CD14-positive monocyte (primary cell): ENCODE data around the gene RTP3. TPM values are rescaled to one million over a fixed set of nuclear protein-coding genes. Genes with fewer than 3 reads are reported as not detected.

Experiments
- DNase-seq, 3 donors: peaks; one replicate each; pipeline ENCODE4 v3.0.0-alpha.2; 2011 to 2022
- H2AFZ ChIP-seq: 2 replicates; pipeline ENCODE4 v1.6.0; 2012; ENCODE audit warnings: mild to moderate bottlenecking, low read depth, low read length, inconsistent platforms; ENCODE audit not compliant: insufficient read depth, poor library complexity, severe bottlenecking
- H3K27ac ChIP-seq, 2 donors: 1 replicate in 1 of 2; 2 replicates in 1 of 2; pipeline ENCODE4 v1.5.1; 2012 to 2013; ENCODE audit warnings: low read length in 2 of 2, control low read depth in 1 of 2, inconsistent platforms in 1 of 2, low read depth in 1 of 2, mild to moderate bottlenecking in 1 of 2
- H3K27me3 ChIP-seq, 2 donors: one replicate each; pipeline versions ENCODE4 v1.6.0 to v1.6.1; 2011 to 2013; ENCODE audit warnings: low read length in 2 of 2; ENCODE audit not compliant: control insufficient read depth in 2 of 2, insufficient read depth in 2 of 2
- H3K36me3 ChIP-seq, 2 donors: replicated peaks in 1 of 2; 1 replicate in 1 of 2; 2 replicates in 1 of 2; pipeline versions ENCODE4 v1.5.1 to v1.6.1; 2012 to 2013; ENCODE audit warnings: low read length in 2 of 2, control low read depth in 1 of 2, inconsistent platforms in 1 of 2, mild to moderate bottlenecking in 1 of 2; ENCODE audit not compliant: insufficient read depth in 2 of 2, control insufficient read depth in 1 of 2
- H3K4me1 ChIP-seq, 2 donors: 1 replicate in 1 of 2; 2 replicates in 1 of 2; pipeline versions ENCODE4 v1.5.1 to v1.6.1; 2012 to 2013; ENCODE audit warnings: low read length in 2 of 2, control low read depth in 1 of 2, inconsistent platforms in 1 of 2, mild to moderate bottlenecking in 1 of 2, moderate library complexity in 1 of 2; ENCODE audit not compliant: insufficient read depth in 2 of 2, control insufficient read depth in 1 of 2
- H3K4me2 ChIP-seq: replicated peaks from 2 replicates; pipeline ENCODE3; 2012; ENCODE audit warnings: low read length, moderate library complexity, mild to moderate bottlenecking; ENCODE audit not compliant: poor library complexity, severe bottlenecking; ENCODE audit errors: extremely low read depth
- H3K4me3 ChIP-seq, 3 experiments: fragments of 200-600 bp in 1 of 3; sonication (generic) in 1 of 3; replicated peaks in 1 of 3; 1 replicate in 2 of 3; 2 replicates in 1 of 3; pipeline ENCODE4 v1.5.1; 2011 to 2013; ENCODE audit warnings: low read length in 3 of 3, mild to moderate bottlenecking in 3 of 3, control low read depth in 2 of 3, low read depth in 2 of 3, inconsistent platforms in 1 of 3, moderate library complexity in 1 of 3
- H3K79me2 ChIP-seq: 2 replicates; pipeline ENCODE4 v1.6.0; 2012; ENCODE audit warnings: mild to moderate bottlenecking, control low read depth, inconsistent platforms, low read length, moderate library complexity; ENCODE audit not compliant: insufficient read depth
- H3K9ac ChIP-seq: 2 replicates; pipeline ENCODE4 v1.6.0; 2017; ENCODE audit warnings: low read length, mild to moderate bottlenecking; ENCODE audit not compliant: insufficient read depth, poor library complexity, severe bottlenecking
- H3K9me3 ChIP-seq, 2 donors: replicated peaks in 1 of 2; 1 replicate in 1 of 2; 2 replicates in 1 of 2; pipeline versions ENCODE4 v1.5.1 to v1.6.1; 2012 to 2013; ENCODE audit warnings: low read length in 2 of 2, control low read depth in 1 of 2; ENCODE audit not compliant: control insufficient read depth in 1 of 2, insufficient read depth in 1 of 2
- H4K20me1 ChIP-seq: 2 replicates; pipeline ENCODE4 v1.6.0; 2012; ENCODE audit warnings: mild to moderate bottlenecking, low read length, control low read depth, moderate library complexity; ENCODE audit not compliant: insufficient read depth
- H3K27ac Mint-ChIP-seq, 7 donors: one replicate each; pipeline ENCODE4 v1.8.0; 2020; ENCODE audit warnings: mild to moderate bottlenecking in 7 of 7, mixed read lengths in 7 of 7, moderate library complexity in 6 of 7, inconsistent platforms in 2 of 7
- H3K27me3 Mint-ChIP-seq, 3 donors: one replicate each; pipeline ENCODE4 v1.8.0; 2021 to 2022; ENCODE audit warnings: low read depth in 3 of 3, mild to moderate bottlenecking in 3 of 3, mixed read lengths in 3 of 3, moderate library complexity in 3 of 3, inconsistent platforms in 1 of 3
- H3K36me3 Mint-ChIP-seq, 2 donors: one replicate each; pipeline ENCODE4 v1.8.0; 2020; ENCODE audit warnings: mixed read lengths in 2 of 2, inconsistent platforms in 1 of 2, mild to moderate bottlenecking in 1 of 2
- H3K4me1 Mint-ChIP-seq: one replicate; pipeline ENCODE4 v1.8.0; 2020; ENCODE audit warnings: mild to moderate bottlenecking, mixed read lengths
- H3K4me3 Mint-ChIP-seq, 2 donors: one replicate each; pipeline ENCODE4 v1.8.0; 2020; ENCODE audit warnings: mild to moderate bottlenecking in 2 of 2, mixed read lengths in 2 of 2, moderate library complexity in 1 of 2
- H3K9me3 Mint-ChIP-seq, 7 donors: one replicate each; pipeline ENCODE4 v1.8.0; 2020 to 2022; ENCODE audit warnings: mixed read lengths in 7 of 7, mild to moderate bottlenecking in 6 of 7, moderate library complexity in 6 of 7, inconsistent platforms in 2 of 7
- WGBS: methylation state at CpG from one replicate; pipeline ENCODE4 v1.1.5; 2013; ENCODE audit warnings: missing lambda C conversion rate; ENCODE audit not compliant: insufficient coverage; 5-methylcytosine and 5-hydroxymethylcytosine counted together
- intact Hi-C, 2 donors: fragments of 100-400 bp; cut with micrococcal nuclease; formaldehyde crosslinking; loops; one replicate each; pipeline versions ENCODE4 v1.15.0 to v1.15.1; 2023
- polyA plus RNA-seq, 3 donors: library from polyadenylated mRNA; depleted of rRNA in 1 of 3; unstranded in 2 of 3; stranded (reverse) in 1 of 3; fragments of 300-500 nt in 2 of 3; fragments of >200 nt in 1 of 3; fragmentation: Illumina TruSeq in 2 of 3; gene quantifications; 1 replicate in 2 of 3; 2 replicates in 1 of 3; pipeline ENCODE4 v1.2.3, GENCODE V29; 2012 to 2021
- TF ChIP-seq, protein P1 (sequence below): fragments of 200-600 bp; IDR thresholded peaks from one replicate; pipeline ENCODE4 v1.8.0; 2022; ENCODE audit warnings: antibody characterized with exemption, mild to moderate bottlenecking

RTP3 gene
- polyA plus RNA-seq, 3 donors = not detected

DNA sequence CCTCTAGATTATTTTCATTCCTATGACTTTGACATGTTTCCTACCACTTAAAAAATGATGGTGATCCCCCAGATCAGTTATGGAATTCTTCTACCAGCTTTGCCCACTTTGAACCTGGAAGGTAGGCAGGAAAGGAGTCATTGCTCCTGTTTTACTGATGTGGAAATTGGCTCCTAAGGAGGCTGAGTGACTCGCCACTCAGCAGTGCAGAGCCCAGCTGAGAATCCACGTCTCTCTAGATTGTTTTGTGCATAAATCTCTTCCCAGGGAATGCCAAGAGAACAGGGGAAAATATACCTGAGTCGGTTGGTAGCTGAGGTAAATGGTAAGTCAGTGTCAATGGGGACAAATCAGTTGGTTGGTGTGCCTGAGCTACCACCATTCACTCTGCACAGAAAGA is 37.7 kb upstream of the RTP3 start:
- Mint-ChIP-seq H3K4me1 (peaks cover 30% of the 10 kb centered on the region), H3K27me3 (peaks cover 24 to 32% (median 31%) of the 10 kb centered on the region in 3 donors), H3K4me3 (no peak overlapping the region), H3K36me3 (no peaks in the 10 kb centered on the region), H3K9me3 (peaks cover 0 to 12% (median 5%) of the 10 kb centered on the region in 7 donors), H3K27ac (no peak overlapping the region)
- H3K4me1 ChIP-seq = peaks cover 21 to 22% of the 10 kb centered on the region in 2 donors
- no peak for DNase-seq
- no peak overlapping the region for H3K4me2 ChIP-seq
- H2AFZ ChIP-seq = no peak overlapping the region
- H3K36me3 ChIP-seq = no peaks in the 10 kb centered on the region
- H3K79me2 ChIP-seq = no peaks in the 10 kb centered on the region
- TF ChIP-seq, protein P1, sequence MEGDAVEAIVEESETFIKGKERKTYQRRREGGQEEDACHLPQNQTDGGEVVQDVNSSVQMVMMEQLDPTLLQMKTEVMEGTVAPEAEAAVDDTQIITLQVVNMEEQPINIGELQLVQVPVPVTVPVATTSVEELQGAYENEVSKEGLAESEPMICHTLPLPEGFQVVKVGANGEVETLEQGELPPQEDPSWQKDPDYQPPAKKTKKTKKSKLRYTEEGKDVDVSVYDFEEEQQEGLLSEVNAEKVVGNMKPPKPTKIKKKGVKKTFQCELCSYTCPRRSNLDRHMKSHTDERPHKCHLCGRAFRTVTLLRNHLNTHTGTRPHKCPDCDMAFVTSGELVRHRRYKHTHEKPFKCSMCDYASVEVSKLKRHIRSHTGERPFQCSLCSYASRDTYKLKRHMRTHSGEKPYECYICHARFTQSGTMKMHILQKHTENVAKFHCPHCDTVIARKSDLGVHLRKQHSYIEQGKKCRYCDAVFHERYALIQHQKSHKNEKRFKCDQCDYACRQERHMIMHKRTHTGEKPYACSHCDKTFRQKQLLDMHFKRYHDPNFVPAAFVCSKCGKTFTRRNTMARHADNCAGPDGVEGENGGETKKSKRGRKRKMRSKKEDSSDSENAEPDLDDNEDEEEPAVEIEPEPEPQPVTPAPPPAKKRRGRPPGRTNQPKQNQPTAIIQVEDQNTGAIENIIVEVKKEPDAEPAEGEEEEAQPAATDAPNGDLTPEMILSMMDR = no peak
- peaks cover 2 to 23% of the 10 kb centered on the region in 2 donors for H3K27me3 ChIP-seq
- no peak overlapping the region for H3K9ac ChIP-seq
- WGBS = 100% methylated on average over 2 of the region's 3 CpGs
- H3K9me3 ChIP-seq = no peaks in the 10 kb centered on the region
- H4K20me1 ChIP-seq = no peaks in the 10 kb centered on the region
- intact Hi-C loops = no loop called here
- H3K27ac ChIP-seq = no peak overlapping the region
- no peak overlapping the region for H3K4me3 ChIP-seq

DNA sequence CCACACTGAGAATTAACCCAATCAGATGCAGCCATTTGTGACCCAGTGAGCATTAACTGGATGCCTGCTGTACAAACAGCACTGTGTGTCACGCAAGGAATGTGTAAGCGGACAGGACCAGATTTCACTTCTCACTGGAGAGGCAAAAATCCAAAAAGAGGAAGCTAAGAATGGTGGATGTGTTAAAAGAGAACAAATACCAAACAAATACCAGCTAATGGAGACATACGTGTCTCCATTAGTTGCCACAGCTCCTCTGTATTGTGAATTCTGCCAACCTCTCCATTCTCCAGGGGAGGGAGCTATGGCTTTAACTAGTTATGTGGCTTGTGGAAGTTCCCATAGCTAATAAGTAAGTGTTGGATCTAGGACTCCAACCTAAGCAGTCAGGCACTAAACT is 35.7 kb upstream of the RTP3 start:
- peaks cover 30% of the 10 kb centered on the region for H3K4me1 Mint-ChIP-seq
- H4K20me1 ChIP-seq = no peaks in the 10 kb centered on the region

More for the DNA sequence above, 35.7 kb upstream of the RTP3 start:
- peaks cover 32 to 48% (median 42%) of the 10 kb centered on the region in 3 donors for H3K27me3 Mint-ChIP-seq
- Histone ChIP-seq H3K4me2 (no peak overlapping the region), H3K9me3 (no peaks in the 10 kb centered on the region), H2AFZ (no peak overlapping the region), H3K4me3 (no peak overlapping the region), H3K4me1 (peaks cover 21 to 22% of the 10 kb centered on the region in 2 donors), H3K27me3 (peaks cover 5 to 32% of the 10 kb centered on the region in 2 donors), H3K36me3 (no peaks in the 10 kb centered on the region), H3K9ac (no peak overlapping the region), H3K27ac (no peak overlapping the region), H3K79me2 (no peaks in the 10 kb centered on the region)
- peak; percentile 57 to 82 (median 64) for DNase-seq
- H3K27ac Mint-ChIP-seq = peak overlapping the region in 2 of 7 donors; percentile 60 to 69
- peaks cover 0 to 12% (median 5%) of the 10 kb centered on the region in 7 donors for H3K9me3 Mint-ChIP-seq
- intact Hi-C loops = no loop called here
- H3K4me3 Mint-ChIP-seq = no peak overlapping the region
- no CpG with 5 or more reads among the region's 3 CpGs for WGBS
- H3K36me3 Mint-ChIP-seq = no peaks in the 10 kb centered on the region
- TF ChIP-seq, protein P1 = no peak
